GM19452 (cell line): ENCODE measurements around the gene EAPP.
"Not testable (repeated sequence)": the region's sequence is repeated elsewhere in the genome, so short reads cannot be mapped to it uniquely, and the experiment has no call there.

Experiments used
- ATAC-seq: cut with Tn5 transposase; IDR thresholded peaks from one replicate; pipeline ENCODE4 v1.9.1; 2021; ENCODE audit not compliant: unreplicated experiment

The EAPP gene, protein sequence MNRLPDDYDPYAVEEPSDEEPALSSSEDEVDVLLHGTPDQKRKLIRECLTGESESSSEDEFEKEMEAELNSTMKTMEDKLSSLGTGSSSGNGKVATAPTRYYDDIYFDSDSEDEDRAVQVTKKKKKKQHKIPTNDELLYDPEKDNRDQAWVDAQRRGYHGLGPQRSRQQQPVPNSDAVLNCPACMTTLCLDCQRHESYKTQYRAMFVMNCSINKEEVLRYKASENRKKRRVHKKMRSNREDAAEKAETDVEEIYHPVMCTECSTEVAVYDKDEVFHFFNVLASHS

DNA sequence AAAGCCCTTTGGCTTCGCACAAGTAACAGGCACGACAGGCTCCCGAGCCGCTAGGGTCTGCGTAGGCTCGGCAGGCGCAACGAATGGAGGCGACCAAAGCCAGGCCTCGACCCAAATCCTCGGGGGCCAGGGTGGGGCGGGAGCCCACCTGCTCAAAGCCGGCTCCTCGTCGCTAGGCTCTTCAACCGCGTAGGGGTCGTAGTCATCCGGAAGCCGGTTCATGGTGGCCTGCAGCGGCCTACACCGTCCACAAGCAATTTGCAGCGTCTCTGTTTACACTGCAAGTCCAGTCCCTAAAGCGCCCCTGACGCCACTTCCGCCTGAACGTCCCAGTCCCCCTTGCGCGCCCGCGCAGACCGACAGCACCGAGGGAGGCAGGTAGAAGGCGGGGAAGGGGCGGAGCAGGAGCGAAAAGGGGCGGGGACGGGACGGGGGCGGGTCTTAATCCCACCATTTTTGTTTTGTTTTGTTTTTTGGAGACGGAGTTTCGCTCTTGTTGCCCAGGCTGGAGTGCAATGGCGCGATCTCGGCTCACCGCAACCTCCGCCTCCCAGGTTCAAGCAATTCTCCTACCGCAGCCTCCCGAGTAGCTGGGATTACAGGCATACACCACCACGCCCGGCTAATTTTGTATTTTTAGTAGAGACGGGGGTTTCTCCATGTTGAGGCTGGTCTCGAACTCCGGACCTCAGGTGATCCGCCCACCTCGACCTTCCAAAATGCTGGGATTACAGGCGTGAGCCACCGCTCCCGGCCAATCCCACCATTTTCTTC, at the start of gene EAPP:
Gene EAPP (minus strand): TSS at position 295 of the 774 bp plus-strand sequence. CDS start 73 bp downstream, at position 222.
- ATAC-seq, result peak; percentile 100

DNA sequence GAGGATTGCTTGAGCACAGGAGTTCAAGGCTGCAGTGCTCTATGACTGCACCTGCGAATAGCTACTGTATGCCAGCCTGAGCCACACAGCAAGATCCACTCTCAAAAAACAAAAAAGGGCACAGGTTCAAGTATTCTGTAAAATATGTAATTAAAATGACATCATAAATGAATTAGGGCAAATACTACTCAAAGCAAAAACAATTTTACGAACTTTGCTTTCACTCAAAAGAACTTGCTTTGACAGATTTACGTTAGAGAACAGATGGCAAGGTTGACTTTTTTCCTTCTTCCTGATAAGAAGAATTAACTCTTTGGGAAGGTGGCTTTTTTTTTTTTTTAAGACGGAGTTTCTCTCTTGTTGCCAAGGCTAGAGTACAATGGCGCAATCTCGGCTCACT, 44.0 kb upstream of the EAPP start:
- ATAC-seq, result no peak

DNA sequence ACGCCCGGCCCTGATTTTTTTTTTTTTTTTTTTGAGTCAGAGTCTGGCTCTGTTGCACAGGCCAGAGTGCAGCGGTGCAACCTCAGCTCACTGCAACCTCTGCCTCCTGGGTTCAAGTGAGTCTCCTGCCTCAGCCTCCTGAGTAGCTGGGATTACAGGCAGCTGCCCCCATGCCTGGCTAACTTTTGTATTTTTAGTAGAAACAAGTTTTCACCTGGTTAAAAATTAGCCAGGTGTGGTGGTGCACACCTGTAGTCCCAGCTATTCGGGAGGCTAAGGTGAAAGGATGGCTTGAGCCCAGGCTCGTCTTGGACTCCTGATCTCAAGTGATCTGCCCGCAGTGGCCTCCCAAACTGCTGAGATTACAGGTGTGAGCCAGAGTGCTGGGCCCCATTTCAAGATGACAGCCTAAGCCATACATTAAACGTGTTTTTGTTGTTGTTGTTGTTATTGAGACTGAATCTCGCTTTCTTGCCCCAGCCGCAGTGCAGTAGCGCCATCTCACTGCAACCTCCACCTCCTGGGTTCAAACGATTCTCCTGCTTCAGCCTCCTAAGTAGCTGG, 42.7 kb upstream of the EAPP start:
- no peak for ATAC-seq

DNA sequence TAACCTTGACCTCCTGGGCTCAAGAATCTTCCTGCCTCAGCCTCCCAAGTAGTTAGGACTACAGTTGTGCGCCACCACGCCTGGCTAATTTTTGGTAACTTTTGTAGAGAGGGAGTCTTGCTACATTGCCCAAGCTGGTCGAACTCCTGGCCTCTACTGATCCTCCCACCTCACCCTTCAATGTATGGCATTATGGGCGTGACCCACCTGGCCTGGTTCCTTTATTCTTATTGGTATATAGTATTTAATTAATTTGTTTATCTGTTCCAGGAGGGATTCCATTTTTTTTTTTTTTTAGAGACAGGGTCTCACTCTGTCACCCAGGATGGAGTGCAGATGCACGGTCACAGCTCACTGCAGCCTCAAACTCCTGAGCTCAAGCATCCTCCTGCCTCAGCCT, 40.9 kb upstream of the EAPP start:
- ATAC-seq, result no peak

DNA sequence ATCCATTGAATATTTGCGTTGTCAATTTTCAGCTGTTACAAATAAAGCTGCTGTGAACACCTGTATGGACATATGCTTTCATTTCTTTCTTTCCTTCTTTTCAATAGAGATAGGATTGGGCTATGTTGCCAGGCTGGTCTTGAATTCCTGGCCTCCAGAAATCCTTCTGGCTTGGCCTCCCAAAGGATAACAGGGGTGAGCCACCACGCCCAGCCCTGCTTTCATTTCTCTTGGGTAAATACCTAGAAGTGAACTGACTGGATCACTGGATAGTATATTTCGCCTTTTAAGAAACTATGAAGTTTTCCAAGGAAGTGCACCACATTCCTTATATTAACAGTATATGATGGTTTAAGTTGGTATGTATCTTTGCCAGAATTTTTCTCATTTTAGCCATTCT, 32.3 kb upstream of the EAPP start:
- ATAC-seq, result no peak

DNA sequence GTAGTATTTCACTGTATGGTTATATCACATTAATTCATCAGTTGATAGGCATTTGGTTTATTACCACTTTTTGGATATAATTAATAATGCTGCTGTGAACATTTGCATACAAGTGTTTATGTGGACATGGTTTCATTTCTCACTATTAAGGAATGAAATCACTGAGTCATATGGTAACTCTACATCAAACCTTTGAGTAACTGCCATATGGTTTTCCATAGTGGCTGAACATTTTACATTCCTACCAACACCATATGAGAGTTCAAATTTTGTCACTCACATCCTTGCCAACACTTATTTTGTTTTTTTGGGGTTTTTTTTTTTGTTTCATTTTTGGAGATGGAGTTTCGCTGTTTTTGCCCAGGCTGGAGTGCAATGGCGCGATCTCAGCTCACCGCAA, 30.2 kb upstream of the EAPP start:
- no peak for ATAC-seq

DNA sequence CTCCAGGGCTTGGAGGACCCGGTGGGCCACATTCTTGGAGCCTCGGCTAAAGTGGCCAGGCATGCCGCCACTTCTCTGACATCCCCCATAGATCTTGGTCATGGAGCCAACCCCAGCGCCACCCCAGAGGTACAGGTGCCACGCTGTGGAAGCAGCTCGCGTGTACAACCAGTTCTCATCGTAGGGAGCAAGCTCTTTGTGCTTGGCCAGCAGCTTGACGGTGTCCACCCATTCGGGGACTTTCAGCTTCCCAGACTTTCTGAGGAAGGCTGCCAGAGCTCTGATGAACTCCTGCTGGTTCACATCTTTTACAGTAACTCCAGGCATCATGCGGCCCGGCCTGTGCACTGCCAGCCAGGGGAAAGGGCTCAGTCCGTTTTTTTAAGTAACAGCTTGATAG, 29.3 kb upstream of the EAPP start:
- ATAC-seq, result no peak

DNA sequence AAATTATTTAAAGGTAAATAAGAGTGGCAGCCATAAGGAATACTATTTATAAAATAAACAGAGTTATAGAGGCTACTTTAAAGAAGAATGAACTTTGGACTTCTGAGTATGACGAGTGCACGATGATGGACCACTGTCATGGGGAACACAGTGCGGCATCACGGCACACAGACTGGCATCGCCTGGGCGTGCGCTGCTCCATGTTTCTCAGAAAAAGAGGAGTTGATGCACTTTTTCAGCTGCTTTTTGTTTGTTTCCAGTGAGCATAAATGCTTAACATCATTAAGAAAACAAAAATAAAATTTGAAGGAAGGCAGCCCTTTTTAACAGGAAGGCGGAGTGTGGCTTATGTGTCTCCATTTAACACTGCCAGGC, 23.3 kb upstream of the EAPP start:
- no peak for ATAC-seq

DNA sequence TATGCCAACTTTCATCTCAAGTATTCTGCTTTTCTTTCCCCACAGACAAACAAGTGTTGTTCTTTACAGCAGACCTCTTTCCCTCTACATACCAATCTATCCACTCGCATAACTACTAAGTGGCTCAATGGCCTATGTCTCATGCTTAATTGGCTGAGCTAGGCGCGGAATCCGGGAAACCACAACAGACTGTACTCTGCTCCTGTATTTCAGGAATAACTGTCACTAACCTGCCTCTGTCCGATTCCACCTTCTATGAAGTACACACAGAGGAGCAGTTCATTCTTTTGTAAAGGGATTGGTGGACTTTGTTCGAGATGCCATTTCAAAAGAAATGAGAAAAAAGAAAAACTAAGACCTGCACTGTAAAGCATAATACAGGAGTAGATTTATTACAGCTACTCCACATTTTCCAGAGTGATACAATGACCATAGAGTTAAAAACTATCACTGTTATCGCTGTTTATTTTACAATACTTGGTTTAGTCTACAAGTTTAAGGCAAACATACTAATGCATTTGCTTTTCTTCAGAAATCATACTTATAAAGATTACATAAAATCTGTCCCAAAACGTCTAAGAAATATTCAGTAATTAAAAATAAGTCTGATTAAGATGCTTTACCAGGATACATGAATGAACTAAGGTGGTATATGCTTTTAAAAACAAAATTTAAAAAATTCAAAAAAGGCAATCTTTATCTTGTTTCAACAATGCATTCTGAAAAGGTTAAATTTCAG, 22.7 kb upstream of the EAPP start:
- not testable (repeated sequence) for ATAC-seq

DNA sequence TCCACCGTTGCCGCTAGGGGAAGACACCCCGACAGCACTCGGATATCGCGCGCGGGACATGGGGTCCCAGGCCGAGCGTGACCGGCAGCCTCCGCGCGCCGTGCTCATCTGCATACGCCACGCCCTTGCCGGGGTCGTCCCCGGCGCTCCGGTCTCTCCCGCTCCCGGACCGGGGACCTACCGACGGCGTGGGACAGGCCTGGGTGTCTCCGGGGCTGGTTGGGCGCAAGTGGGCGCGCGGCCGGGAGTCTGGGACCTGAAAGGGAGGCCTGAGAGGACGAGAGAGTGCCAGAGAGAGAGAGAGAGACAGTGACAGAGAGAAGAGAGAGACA, 17.0 kb upstream of the EAPP start:
- ATAC-seq, result peak; percentile 51

DNA sequence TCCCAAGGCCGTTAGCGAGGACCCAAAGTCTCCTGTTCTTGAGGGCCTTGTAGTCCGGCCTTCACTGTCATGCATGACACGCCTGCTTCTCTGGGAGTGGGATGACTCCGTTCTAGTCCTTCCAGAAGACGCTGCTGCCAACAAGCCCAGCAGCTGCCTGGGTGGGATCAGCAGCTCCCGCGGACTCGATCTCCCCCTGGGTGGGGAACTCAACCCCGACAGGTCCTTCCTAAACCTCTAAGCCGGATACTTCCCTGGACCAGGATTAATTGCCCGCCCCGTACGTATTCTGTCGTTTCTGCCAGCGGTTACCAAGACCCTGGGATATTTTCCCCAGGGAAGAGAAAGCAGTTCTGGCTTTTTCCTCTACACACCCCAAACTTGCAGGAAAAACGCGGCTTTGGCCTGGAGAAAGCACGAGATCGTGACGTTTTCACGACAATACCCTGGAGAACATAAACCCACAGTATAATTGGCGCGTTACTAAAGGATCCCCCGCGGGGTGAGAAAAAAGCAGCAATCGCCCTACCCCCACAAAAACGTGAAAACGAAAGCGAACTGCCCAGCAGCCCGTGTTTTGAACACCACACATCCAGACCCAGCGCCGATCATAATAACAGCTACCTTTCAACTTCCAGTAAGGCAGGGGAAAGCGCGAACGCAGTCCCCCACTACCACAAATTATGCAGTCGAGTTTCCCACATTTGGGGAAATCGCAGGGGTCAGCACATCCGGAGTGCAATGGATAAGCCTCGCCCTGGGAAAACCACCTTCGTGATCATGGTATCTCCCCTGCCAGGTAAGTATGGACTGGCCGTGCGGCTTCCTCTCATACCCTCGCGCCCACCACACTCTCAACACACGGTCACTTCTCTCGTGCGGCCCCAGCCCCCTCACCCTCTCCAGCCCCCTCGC, 16.3 kb upstream of the EAPP start:
- peak; percentile 71 for ATAC-seq

DNA sequence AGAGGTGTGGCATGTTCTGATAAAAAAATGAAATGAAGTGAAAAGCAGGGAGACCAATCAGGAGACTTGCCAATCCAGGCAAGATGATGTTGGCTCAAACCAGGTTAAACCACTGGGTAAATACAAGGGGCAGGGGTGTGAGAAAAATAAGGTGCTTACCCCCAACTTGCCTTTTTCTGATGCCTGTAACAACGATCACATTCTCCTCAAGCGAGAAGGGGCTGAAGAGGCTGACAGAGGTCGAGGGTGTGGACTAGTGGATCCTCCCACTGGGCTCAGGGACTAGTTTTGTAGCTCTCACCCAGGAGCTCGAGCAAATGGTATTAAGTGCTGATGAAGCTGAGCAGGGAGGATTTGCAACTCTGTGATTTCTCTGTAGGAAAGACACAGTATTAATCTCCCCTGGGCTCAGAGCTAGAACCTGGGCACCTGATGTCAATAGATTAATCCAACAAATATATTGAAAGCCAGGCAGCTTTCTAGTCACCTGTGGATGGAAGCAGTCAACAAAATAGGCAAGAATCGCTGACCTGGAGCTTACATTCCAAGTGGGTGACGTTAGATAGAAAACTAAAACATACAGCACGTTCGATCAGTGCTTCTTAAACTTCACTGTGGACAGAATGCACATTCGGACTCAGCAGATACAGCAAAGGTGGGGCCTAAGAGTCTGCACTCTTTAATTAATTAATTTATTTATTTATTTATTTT, 15.2 kb upstream of the EAPP start:
- ATAC-seq, result no peak

DNA sequence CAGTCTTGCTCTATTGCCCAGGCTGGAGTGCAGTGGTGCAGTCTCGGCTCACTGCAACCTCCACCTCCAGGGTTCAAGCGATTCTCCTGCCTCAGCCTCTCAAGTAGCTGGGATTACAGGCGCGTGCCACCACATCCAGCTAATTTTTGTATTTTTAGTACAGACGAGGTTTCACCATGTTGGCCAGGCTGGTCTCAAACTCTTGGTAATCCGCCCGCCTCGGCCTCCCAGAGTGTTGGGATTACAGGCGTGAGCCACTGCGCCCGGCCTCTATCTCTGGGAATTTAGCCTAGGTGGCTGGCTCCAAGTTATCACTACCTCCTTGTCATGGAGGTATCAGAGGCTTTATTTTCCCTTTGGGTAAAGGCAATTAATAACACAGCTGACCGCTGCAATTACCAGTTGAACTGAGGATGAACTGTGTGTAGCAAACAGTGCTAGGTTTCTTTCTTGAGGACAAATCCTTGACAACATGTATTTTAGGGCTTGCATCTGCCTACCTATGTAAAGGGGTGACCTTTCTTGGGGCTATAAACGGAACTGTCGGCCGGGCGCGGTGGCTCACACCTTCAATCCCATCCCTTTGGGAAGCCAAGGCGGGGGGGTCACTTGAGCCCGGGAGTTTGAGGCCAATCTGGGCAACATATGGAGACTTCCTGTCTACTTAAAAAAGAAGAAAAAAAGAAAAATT, 9.9 kb upstream of the EAPP start:
- not testable (repeated sequence) for ATAC-seq

DNA sequence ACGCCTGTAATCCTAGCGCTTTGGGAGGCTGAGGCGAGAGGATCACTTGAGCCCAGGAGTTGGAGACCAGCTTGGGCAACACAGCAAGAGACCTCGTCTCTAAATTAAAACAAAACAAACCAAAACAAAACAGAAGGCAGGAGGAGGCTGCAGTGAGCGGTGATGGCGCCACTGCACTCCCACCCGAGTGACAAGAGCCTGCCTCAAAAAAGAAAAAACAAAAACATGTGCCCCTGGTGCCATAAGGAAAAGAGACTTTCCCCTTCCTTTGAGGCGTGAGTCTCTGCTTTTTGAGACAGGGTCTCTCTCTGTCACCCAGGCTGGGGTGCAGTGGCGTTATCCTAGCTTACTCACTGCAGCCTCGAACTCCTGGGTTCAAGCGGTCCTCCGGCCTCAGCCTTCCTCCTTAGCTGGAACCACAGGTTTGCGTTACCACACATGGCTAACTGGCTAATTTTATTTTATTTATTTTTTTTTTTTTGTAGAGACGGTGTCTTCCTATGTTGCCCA, 9.0 kb upstream of the EAPP start:
- no peak for ATAC-seq

DNA sequence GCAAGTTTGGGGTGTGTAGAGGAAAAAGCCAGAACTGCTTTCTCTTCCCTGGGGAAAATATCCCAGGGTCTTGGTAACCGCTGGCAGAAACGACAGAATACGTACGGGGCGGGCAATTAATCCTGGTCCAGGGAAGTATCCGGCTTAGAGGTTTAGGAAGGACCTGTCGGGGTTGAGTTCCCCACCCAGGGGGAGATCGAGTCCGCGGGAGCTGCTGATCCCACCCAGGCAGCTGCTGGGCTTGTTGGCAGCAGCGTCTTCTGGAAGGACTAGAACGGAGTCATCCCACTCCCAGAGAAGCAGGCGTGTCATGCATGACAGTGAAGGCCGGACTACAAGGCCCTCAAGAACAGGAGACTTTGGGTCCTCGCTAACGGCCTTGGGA, 7.6 kb upstream of the EAPP start:
- ATAC-seq, result peak; percentile 31

DNA sequence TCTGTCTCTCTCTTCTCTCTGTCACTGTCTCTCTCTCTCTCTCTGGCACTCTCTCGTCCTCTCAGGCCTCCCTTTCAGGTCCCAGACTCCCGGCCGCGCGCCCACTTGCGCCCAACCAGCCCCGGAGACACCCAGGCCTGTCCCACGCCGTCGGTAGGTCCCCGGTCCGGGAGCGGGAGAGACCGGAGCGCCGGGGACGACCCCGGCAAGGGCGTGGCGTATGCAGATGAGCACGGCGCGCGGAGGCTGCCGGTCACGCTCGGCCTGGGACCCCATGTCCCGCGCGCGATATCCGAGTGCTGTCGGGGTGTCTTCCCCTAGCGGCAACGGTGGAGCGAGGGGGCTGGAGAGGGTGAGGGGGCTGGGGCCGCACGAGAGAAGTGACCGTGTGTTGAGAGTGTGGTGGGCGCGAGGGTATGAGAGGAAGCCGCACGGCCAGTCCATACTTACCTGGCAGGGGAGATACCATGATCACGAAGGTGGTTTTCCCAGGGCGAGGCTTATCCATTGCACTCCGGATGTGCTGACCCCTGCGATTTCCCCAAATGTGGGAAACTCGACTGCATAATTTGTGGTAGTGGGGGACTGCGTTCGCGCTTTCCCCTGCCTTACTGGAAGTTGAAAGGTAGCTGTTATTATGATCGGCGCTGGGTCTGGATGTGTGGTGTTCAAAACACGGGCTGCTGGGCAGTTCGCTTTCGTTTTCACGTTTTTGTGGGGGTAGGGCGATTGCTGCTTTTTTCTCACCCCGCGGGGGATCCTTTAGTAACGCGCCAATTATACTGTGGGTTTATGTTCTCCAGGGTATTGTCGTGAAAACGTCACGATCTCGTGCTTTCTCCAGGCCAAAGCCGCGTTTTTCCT, 7.0 kb upstream of the EAPP start:
- peak; percentile 74 for ATAC-seq

DNA sequence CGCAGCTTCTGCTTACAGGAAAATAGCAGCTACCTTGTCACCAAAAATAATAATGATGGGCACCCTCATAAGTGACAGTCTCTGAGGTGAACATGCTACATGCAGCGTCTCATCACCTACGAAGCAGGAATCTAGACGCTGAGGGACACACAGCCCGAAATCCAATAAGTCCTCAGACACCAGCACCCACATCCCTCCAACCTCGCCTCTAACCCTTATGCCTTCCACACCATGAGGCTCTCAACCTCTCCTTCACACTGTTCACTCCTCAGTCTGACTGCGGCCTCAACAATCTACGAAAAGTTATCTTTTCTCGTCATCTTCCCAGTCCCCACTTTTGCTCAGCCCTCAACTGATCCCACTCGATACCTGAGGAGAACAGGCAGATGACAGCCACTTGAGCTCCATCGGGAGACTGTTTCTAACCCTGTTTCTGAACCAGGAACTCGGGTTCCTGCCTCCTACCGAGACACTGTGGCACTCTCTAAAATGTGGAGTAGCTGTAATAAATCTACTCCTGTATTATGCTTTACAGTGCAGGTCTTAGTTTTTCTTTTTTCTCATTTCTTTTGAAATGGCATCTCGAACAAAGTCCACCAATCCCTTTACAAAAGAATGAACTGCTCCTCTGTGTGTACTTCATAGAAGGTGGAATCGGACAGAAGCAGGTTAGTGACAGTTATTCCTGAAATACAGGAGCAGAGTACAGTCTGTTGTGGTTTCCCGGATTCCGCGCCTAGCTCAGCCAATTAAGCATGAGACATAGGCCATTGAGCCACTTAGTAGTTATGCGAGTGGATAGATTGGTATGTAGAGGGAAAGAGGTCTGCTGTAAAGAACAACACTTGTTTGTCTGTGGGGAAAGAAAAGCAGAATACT, 919 bp upstream of the EAPP start:
- ATAC-seq, result not testable (repeated sequence)
